HG03196 (cell line): ENCODE measurements around the gene DPP9.

Experiments used
- ATAC-seq: cut with Tn5 transposase; IDR thresholded peaks from one replicate; pipeline ENCODE4 v1.9.1; 2021; ENCODE audit not compliant: unreplicated experiment

The DPP9 gene

GRCh38 chr19:4636761-4637160 is 86.9 kb downstream of the DPP9 start:
- ATAC-seq, result no peak

- ATAC-seq, result no peak
Observed at GRCh38 chr19:4636151-4636717, 87.4 kb downstream of the DPP9 start.

DNA sequence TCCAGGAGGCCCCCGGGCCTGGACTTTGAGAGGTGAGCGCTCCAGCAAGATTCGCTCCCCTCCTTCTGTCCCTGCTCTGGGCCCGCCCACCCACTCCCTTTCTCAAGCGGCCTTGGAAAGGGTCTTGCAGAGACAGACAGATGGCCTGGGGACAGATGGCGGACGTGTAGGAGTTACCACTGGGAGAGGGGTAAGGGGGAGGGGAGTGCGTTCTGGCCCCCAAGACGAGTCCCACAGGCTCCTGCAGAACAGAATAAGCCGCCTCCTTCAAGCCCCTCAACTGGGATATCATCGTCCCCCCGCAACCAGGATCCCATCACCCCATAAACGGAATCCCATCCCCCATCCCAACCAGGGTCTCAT is 87.9 kb downstream of the DPP9 start:
- no peak for ATAC-seq

GRCh38 chr19:4633140-4633967 is 90.3 kb downstream of the DPP9 start:
- ATAC-seq, result no peak
